ENCODE data around the gene ADAR. TPM values are rescaled to one million over a fixed set of nuclear protein-coding genes. Genes with fewer than 3 reads are reported as not detected.

Gene ADAR
- polyA plus RNA-seq, 3 donors = 24.2 to 39.6 (median 39.4) TPM

DNA sequence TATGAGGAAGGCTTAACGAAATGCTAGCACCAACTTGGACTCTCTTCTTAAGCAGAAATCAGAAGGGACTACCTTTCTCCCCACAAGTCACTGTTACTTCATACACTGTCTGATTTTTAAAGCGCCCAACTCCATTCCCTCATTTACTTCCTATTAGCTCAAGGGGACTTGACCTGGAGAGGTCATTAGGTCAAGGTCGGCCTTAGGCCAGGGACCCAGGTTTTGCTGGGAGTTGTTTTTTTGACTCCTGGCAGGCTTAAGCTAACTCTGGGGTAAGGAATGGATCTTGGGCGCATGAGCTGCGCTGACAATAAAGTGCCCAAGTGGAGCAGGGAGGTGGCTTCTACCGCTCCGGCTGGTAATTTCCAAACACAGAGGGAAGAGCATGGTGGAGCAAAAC lies 16.8 kb downstream of the ADAR start:
- 92 to 96% (median 94%) methylated on average over 7 of the region's 7 CpGs for WGBS, 3 donors

DNA sequence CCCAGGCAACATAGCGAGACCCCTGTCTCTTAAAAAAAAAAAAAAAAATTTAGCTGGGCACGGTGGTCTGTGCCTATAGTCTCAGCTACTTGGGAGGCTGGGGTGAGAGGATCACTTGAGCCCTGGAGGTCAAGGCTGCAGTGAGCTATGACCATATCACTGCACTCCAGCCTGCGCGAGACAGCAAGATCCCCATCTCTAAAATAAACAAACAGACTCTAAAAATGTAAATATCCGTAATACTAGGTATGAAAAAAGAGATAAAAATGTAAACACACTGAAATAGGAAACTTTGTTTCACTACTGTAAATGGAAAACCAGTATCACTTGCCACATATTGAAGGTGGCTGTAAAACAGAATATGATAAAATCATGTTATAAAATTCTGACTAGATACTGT lies 17.2 kb downstream of the ADAR start:
- 62 to 86% (median 80%) methylated on average over 5 of the region's 5 CpGs for WGBS, 3 donors

More for the DNA sequence above, 16.8 kb downstream of the ADAR start:
- no peak overlapping the region for H3K27ac ChIP-seq (ENCODE audit: low read depth, low read length)

DNA sequence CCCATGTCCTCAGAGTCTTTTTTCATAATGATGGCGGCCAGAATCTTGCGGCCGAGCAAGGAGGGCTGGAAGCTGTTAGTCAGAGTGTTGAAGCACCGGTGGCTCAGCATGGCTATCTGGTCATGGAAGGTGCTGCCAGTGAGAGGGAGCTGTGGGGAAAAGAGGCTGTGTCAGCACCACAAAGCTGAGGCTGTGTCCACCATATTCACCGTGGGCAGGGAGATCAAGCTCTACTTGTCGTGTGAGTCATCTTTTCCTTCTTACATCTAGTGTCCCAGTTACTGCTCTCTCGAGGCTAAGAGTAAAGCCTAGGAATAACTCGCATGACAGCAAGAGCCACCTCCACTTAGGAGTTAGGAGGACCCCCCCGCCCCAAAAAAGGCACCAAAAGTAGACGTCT lies 18.2 kb downstream of the ADAR start:
- 73 to 80% (median 79%) methylated on average over 10 of the region's 10 CpGs for WGBS, 3 donors
- no peak overlapping the region for H3K27ac ChIP-seq (ENCODE audit: low read depth, low read length)

More for the DNA sequence above, 17.2 kb downstream of the ADAR start:
- no peak overlapping the region for H3K27ac ChIP-seq (ENCODE audit: low read depth, low read length)

DNA sequence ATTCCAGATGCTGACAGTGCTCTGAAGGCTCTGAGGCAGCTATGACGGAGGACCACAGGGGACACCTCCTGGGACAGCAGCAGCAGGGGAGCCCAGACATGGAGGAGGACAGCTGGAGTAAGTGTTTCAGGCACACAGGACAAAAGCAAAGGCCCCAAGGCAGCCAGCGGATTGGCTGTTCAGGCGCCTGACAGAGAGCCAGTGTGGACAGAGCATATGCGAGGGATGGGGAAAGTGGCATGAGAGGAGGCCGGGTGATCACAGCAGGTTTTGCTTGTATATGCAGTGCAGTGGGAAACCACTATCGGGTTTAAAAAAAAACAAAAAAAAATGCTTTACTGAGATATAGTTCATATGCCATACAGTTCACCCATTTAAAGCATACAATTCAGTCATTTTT lies 21.3 kb downstream of the ADAR start:
- no peak overlapping the region for H3K27ac ChIP-seq (ENCODE audit: low read depth, low read length)
- WGBS, 3 donors = 90 to 99% (median 93%) methylated on average over 6 of the region's 6 CpGs

DNA sequence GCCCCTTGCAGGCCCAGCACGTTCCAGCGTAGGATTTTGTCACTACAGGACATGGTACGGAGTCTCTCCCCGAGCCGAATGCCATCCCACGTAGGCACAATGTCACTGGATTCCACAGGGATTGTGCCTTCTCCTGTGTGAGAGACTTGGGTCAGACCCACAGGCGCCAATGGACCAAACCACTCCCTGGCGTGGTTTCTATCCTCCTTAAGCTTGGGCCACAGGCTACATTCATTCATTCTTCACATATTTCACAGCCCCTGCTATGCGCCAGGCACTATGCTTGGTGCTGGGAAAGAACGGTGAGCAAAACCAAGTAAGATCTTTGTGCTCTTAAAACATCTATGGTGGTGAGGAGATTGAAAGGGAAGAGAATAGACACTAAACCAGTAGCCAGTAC lies 21.8 kb downstream of the ADAR start:
- WGBS, 3 donors = 88 to 92% (median 90%) methylated on average over 10 of the region's 10 CpGs
- no peak overlapping the region for H3K27ac ChIP-seq (ENCODE audit: low read depth, low read length)

DNA sequence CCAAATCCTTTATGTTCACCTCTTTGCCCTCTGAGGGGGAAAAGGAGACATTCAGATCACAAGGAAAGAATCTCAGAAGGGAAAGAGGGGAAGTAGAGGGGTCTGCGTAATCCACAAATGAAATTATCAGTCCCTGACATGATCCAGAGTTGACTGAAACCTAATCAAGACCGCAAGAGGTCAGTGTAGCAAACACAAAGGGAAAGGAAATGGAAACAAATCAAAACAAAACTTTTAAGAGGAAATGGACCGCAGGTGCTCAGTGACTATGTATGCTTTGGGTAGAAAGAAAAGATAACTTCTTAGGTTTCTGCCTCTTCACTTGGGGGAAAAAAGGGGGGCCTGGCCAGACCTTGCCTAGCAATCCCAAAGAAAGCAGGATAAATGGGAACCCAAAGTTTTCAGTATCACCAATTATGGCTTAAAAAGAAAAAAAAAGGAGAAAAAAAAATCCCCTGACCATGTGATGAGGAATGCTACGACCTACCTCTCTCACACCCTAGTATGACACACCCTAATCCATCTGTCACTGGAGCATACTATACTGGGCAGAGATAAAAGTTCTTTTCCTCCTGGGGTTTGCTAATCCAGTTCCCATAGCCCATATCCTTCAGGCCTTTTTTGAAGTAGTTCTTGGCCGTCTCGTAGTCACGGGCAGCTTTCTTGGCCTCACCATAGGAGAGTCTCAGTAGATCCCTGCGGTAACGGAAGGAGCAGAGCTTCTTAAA lies 23.6 kb downstream of the ADAR start:
- WGBS, 3 donors = 76 to 86% (median 77%) methylated on average over 9 of the region's 9 CpGs
- H3K27ac ChIP-seq (ENCODE audit: low read depth, low read length) = no peak overlapping the region

DNA sequence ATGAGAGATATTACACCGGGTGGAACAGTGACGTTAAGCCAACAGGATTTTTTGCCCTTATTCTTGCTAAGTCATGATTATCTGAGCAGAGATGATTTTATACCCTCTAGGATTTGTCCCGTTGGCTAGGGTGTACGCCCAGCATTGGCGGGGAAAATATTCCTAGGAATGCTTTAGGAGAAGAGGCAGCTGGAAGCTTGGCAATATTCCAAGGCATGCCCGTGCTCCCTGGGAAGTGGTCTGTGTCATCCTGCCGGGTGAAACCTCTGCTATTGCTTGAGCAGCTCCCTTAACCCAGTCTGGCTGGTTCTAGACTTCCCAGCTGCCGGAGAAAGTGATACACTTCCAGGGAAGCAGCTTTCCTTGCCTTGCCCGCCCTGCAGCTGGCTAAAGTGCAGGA lies 24.2 kb downstream of the ADAR start:
- WGBS, 3 donors = 55 to 58% (median 58%) methylated on average over 9 of the region's 9 CpGs
- H3K27ac ChIP-seq (ENCODE audit: low read depth, low read length) = no peak overlapping the region

DNA sequence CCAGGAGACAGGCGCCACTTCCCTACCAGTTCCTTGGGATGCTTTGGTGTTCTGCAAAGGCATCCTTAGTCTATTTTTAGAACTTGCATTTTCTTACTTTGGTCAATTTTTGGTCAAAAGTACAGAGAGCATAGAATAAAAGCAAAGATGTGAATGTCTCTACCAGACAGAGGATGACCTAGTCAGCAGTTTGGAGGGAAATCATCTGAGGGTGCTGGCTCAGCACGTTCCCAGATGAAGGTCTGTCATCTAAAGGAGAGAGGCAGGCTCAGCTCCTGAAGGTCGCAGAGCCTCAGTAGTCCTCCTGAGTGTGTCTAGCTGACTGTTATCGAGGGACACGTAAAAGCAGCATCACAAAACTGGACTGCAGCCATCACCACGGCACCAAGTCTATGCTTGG lies 25.1 kb downstream of the ADAR start:
- H3K27ac ChIP-seq (ENCODE audit: low read depth, low read length) = no peak overlapping the region
- 81 to 88% (median 86%) methylated on average over 6 of the region's 6 CpGs for WGBS, 3 donors

DNA sequence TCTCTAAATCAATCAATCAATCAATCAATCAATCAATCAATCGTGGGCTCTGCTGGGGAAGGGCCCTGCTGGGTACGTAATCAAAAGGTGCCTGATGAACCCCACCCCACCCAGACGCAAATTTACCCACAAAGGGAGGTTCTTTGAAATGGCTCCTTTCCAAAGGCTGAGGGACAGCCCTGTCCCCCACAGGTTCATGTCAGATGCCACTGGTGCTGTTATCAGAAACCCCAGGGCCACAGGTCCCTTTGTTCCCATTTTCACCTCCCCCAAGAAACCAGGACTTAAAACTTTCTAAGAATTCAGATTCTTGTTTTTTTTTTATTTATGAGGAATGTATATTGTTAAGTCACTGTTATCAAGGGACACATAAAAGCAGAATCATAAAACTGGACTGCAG lies 26.2 kb downstream of the ADAR start:
- H3K27ac ChIP-seq (ENCODE audit: low read depth, low read length) = no peak overlapping the region
- WGBS, 3 donors = 71 to 92% (median 81%) methylated on average over 3 of the region's 3 CpGs

DNA sequence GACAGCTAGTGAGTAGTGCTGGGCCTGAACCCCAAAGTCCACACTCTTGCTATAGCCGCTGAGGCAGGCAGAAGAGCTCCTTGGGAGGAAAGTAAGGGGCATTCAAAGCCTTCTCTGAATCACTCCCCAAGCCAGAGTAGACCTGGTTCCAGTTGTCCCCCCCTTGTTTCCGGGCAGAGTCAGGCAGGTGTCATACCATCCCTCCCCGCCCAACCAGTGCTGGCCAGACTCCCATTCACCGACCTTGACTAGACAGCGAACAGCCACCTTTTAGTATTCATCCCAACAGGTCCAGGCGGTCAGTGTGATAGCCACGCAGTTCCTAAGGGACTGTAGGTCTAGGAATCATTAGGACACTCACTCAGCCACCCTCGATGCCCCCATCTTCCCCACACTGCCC lies 28.6 kb downstream of the ADAR start:
- WGBS, 3 donors = 68 to 85% (median 85%) methylated on average over 8 of the region's 8 CpGs
- H3K27ac ChIP-seq (ENCODE audit: low read depth, low read length) = no peak overlapping the region

DNA sequence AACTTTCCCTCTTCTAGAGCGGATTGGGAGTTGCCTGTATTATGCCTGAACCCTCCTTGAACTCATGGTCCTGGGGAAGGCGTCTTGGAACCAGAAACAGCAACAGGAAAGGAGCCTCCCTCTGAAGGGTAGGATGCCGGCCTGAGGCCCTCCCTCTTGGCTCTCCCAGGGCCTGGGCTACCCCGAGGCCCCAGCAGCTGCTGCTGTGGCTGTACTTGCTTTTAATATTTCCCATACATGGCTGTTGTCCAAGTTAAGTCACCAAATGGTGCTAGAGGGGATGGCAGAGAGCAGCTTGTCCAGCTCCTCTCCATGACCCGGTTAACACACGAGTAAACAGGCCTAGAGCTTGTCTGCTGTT lies 29.9 kb downstream of the ADAR start:
- H3K27ac ChIP-seq (ENCODE audit: low read depth, low read length) = no peak overlapping the region
- WGBS, 3 donors = 27 to 63% (median 48%) methylated on average over 6 of the region's 6 CpGs

DNA sequence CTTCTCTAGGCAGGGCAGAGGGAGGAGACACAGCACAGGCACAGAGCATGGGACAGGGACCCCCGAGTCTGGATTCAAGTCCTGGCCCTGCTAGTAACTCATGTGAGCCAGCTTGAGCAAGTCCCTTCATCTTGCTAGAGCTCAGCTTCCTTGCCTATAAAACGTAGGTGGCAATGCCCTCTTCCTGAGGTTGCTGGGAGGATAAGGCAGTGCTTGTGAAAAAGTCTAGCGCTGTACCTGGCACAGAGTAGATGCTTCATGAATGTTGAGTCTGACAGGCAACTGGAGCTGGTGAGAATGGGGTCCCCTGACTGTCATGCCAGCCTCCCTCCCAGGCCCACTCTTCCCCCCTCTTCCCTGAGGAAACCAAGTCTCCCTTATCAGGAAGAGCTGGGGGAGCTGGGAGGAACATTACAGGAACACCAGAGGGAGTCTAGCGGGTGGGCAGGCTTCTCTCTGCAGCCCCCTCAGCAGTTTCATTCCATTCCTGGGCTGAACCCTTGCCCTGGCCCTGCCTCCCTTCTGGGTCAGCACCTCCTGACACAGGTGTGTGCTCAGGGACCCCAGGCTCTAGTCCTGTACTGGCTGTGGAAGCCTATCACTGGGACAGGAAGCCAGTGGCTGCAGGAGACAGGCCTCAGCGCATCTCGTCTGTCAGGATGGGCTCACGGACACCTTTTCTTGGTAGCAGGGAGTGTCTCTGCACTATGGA lies 30.5 kb downstream of the ADAR start:
- WGBS, 3 donors = 59 to 78% (median 60%) methylated on average over 7 of the region's 7 CpGs
- H3K27ac ChIP-seq (ENCODE audit: low read depth, low read length) = no peak overlapping the region

DNA sequence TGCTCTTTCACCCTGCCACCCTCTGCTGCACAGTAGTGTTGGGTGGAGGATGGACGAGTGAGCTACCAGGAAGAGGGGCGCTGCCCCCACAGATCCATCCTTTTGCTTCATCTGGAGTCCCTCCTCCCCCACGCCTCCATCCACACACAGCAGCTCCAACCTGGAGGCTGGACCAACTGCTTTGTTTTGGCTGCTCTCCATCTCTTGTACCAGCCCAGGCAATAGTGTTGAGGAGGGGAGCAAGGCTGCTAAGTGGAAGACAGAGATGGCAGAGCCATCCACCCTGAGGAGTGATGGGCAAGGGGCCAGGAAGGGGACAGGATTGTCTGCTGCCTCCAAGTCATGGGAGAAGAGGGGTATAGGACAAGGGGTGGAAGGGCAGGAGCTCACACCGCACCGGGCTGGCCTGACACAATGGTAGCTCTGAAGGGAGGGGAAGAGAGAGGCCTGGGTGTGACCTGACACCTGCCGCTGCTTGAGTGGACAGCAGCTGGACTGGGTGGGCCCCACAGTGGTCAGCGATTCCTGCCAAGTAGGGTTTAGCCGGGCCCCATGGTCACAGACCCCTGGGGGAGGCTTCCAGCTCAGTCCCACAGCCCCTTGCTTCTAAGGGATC lies 31.9 kb downstream of the ADAR start:
- H3K27ac ChIP-seq (ENCODE audit: low read depth, low read length) = no peak overlapping the region
- WGBS, 3 donors = 76 to 79% (median 79%) methylated on average over 8 of the region's 8 CpGs

DNA sequence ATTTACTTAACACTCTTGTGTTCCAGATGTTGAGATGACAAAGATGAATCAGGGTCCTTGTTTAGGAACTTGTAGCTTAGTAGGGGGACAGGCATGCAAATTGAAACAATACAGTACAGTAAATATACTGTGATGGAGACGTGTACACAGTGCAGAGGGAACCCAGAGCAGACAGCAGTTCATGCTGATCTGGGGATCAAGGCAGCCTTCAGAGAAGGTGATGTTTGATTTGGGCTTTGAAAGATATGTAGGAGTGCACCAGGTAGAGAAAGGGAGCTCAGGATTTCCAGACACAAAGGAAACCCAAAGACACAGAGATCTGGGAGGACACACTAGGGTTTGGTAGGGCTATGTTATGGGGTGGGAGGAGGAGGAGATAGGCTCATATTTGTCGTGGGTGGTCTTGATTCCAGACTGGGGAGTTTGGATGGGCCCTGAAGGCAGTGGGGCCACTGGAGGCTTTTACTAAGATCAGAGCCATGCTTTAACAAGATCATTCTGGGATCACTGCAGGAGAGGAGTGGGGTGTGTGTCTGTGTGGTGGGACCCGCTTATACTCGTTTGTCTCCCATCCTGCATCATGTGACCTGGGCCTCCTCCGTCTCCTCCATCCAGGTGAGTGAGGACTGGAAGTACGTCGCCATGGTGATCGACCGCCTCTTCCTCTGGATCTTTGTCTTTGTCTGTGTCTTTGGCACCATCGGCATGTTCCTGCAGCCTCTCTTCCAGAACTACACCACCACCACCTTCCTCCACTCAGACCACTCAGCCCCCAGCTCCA lies 32.6 kb downstream of the ADAR start:
- H3K27ac ChIP-seq (ENCODE audit: low read depth, low read length) = no peak overlapping the region
- 72 to 83% (median 83%) methylated on average over 10 of the region's 10 CpGs for WGBS, 3 donors

DNA sequence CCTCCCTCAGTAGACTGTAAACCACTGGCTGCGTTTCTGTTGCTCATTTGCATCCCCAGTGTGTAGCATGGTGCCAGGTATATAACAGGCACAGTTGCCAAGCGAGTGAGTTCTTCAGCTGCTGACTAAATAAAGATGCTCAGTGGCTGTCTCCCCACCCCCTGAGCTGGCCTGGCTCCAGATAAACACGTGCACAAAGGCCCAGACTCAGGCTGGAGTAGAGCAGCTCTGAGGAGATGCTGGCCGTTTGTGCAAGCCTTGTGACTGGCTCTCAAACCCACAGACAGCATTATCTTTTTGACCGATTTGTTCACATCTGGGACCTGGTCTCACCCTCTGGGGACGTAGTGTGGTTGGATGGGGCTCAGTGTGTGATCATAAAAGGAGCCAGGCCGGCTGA lies 33.3 kb downstream of the ADAR start:
- H3K27ac ChIP-seq (ENCODE audit: low read depth, low read length) = no peak overlapping the region
- 16 to 28% (median 25%) methylated on average over 7 of the region's 7 CpGs for WGBS, 3 donors

DNA sequence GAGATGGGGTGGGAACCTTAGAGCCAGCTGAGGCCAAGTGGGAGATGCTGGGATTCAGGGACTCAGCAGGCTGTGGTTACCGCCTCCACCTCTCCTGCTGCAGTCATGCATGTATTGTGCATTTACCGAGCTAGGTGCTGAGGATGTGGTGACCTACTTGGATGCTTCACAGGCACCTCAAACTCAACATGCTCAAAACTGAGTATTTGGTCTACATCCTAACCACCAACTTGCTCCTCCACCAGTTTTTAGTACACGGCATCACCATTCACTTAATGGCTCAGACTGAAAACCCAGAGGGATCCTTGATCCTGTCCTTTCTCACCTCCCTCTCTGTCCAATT lies 34.8 kb downstream of the ADAR start:
- 86 to 90% (median 89%) methylated on average over 3 of the region's 3 CpGs for WGBS, 3 donors
- no peak overlapping the region for H3K27ac ChIP-seq (ENCODE audit: low read depth, low read length)

DNA sequence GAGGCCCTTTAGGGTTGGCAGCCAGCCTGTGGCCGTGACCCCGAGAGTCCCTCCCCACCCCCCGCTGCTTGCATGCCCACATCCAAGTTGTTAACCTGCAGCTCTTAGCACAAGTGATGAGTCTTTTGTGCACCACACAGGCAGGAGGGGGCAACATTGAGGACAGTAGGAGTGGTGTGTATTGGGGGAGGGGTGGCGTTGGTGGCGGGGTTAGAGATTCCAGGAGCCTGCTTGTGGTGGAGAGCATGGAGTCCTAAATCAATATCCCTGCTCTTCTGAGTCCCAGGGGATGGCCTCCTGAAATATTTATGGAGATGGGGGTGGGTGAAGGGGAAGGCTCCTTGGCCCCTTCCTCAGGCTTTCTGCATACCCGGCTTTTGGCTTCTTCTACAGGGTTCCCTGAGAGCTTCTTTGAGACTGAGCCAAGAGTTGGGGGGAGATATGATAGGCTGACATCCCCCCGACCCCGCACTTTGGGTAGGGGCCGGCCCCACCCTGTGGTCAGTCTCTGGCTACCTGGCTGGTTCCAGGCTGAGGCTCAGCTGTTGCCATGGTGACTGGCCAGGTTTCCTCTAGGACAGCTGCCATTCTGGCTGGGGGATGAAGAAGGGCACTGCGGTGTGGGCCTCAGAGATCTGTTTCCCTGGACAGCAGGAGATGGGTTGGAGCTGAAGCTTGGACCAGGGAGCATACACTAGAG lies 35.4 kb downstream of the ADAR start:
- H3K27ac ChIP-seq (ENCODE audit: low read depth, low read length) = no peak overlapping the region
- 68 to 77% (median 72%) methylated on average over 10 of the region's 10 CpGs for WGBS, 3 donors

DNA sequence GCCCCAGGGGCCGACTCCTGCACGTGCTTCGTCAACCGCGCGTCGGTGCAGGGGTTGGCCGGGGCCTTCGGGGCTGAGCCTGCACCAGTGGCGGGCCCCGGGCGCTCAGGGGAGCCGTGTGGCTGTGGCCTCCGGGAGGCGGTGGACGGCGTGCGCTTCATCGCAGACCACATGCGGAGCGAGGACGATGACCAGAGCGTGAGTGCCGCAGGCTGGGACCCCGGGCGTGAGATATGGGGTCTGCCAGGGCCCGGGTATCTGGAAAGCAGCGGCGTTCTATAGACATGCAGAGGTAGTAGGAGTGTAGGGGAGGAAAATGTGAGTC lies 36.1 kb downstream of the ADAR start:
- 92 to 94% (median 92%) methylated on average over 29 of the region's 29 CpGs for WGBS, 3 donors
- no peak overlapping the region for H3K27ac ChIP-seq (ENCODE audit: low read depth, low read length)
